ENCODE results near the gene PPFIA4.

DNA sequence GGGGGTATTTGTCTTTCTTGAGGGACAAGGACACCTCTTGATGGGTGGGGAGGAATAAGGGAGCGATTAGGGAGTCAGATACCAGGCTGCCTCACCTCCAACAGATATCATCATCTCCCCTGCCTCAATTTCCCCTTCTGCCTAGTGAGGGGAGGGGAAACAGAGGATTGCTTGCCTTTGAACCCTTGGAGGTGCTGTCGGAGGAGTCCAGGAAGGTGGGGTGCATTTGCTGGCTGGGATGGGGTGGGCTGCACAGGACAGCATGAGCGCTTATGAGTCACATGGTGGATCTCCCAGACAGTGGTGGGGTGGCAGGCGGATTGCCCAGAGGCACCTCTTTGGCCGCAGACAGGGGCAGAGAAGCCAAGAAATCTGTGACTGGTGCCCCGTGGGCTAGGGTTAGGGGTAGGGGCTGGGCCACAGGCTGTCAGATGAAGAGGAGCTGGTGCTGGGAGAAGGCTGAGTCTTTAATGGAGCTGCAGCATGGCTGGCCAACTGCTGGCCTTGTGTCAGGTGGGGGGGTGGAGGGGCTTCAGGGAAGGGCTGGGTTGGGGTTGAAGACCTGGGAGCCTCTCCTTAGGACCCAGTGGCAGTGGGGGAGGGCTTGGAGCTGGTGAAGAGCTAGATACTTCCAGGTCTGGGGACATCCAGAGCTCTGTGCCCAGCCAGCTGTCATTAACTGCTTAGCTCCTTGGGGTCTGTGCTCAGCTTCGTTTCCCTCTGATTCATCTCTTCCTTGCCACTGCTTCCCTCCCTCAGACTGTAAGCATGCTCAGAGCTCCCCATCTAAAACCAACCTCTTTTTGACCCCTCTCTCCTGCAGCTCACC lies 94.2 kb downstream of the PPFIA4 start:
- TF ChIP-seq SUZ12 (IDR thresholded peaks at IDR 0.05; ENCODE audit: extremely low read depth, insufficient read depth, insufficient read length), result no peak
- TF ChIP-seq ZNF274 (IDR thresholded peaks at IDR 0.05; ENCODE audit: low read depth, low read length), result no peak
- TF ChIP-seq YY1 (IDR thresholded peaks at IDR 0.05; ENCODE audit: insufficient read depth, insufficient read length), result no peak
